OCI-M1 (cell line): Measurements from ENCODE around the gene PTBP3.
A peak's percentile ranks its signal among the peaks of the same experiment; 100 is the strongest.
"Not testable (repeated sequence)": the region's sequence is repeated elsewhere in the genome, so short reads cannot be mapped to it uniquely, and the experiment has no call there.

Source experiments
- DNase-seq: peaks from one replicate; lab custom pipeline; 2025; lab: John Stamatoyannopoulos, UW

PTBP3 gene

DNA sequence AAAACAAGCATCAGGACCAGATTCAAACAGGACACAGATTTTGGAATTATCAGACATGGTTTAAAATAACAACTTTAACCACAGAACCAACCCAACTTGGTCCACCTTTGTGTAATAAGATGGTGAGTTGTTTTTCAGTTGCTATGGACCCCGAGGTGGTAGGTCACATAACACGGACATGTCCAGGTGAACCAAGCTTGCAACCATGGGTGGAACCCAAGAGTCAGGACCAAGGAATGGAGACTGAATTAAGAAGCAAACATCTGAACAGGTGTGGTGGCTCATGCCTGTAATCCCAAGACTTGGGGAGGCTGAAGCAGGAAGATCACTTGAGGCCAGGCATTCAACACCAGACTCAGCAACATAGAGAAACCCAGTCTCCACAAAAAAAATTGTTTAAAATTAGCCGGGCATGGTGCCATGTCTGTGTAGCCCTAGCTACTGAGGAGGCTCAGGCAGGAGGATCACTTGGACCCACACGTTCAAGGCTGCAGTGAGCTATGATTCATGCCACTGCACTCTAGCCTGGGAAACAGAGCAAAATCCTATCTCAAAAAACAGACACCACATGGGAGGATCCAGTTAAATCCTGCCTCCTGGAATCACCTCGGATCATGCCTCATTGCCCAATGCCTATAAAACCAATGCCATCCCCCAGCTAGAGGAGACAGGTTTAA lies 10.6 kb downstream of the PTBP3 start:
- no peak for DNase-seq

DNA sequence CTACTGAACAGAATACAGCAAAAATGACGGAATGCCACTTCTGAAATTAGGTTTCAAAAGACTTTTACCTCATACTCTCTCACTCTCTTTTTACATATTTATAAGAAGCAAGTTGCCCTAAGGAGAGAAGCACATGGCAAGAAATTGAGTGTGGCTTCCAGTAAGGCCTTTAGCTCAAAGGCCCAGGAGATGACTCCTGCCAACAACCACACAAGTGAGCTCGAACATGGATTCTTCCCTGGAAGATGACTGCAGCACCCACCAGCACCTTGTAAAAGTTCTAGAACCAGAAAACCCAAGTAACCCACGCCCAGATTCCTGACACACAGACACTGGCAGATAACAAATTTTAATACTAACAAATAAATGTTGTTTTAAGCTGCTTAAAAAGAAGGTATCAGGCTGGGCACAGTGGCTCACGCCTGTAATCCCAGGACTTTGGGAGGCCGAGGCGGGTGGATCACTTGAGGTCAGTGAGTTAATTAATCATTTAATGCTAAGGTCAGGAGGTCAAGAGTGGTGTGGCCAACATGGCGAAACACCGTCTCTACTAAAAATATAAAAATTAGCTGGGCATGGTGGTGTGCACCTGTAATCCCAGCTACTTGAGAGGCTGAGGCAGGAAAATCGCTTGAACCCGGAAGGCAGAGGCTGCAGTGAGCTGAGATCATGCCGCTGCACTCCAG lies 17.0 kb downstream of the PTBP3 start:
- peak; percentile 69 for DNase-seq

- peak; percentile 69 for DNase-seq
Observed at GRCh38 chr9:112315331-112316257, 17.8 kb downstream of the PTBP3 start.

DNA sequence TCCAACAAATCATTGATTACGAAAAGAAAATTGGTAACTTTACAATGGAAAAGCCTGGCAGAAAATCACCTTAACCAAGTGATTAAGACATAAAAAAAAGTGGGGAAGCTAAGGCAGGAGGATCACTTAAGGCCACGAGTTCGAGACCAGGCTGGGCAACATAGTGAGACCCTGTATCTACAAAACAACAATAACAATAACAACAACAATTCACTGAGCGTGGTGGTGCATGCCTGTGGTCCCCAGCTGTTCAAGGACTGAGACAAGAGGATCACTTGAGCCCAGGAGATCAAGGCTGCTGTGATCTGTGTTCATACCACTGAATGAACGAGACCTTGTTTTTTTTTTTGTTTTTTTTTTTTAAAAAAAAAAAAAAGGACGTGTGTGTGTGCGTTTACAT lies 21.3 kb downstream of the PTBP3 start:
- DNase-seq = no peak

DNA sequence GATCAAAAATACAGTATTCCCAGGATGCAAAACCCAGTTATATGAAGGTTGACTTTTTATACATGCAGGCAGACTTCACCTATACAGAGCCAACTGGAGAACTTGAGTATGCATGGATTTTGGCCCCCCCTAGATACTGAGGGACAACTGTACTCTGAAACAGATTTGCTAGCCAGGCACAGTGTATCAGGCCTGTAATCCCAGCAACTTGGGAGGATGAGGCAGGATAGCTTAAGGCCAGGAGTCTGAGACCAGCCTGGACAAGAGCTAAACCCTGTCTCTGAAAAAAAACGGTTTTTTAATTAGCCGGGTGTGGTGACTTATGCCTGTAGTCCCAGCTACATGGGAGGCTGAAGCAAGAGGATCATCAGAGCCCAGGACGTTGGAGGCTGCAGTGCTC lies 21.9 kb downstream of the PTBP3 start:
- DNase-seq = no peak

DNA sequence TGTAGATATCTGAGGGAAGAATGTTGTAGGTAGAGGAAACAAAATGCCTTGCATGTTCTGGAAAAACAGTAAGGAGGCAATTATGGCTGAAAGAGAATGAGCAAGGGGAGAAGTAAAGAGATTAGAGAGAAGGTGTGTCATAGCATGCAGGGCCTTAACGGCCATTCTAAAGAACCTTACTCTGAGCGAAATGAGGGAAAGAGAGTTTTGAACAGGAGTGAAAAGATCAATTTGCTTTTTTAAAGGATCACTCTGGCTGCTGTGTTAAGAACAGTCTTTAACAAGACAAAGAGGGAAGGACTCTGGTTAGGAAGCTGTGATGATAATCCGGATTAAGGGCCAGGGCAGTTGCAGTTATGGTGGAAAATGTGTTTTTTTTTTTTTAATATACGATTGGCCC lies 22.6 kb downstream of the PTBP3 start:
- DNase-seq = no peak

GRCh38 chr9:112308588-112308987 lies 24.8 kb downstream of the PTBP3 start:
- DNase-seq = no peak

DNA sequence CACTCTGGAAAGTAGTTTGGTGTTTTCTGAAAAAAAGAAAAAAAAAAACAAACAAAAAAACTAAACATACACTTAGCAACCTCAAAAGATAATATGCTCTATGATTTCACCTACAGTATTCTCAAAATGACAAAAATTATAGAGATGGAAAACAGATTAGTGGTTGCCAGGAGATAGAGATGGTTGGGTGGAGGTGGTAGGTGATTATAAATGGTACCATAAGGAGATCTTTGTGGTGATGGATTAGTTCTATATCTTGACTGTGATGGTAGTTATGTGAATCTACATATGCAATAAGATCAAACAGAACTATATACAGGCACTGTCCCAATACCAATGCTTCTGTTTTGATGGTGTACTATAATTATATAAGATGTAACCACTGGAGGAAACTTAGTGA lies 32.0 kb downstream of the PTBP3 start:
- DNase-seq = no peak

- DNase-seq = no peak
Observed at GRCh38 chr9:112299514-112299913, 33.9 kb downstream of the PTBP3 start.

GRCh38 chr9:112296929-112297328 lies 36.5 kb downstream of the PTBP3 start:
- no peak for DNase-seq

DNA sequence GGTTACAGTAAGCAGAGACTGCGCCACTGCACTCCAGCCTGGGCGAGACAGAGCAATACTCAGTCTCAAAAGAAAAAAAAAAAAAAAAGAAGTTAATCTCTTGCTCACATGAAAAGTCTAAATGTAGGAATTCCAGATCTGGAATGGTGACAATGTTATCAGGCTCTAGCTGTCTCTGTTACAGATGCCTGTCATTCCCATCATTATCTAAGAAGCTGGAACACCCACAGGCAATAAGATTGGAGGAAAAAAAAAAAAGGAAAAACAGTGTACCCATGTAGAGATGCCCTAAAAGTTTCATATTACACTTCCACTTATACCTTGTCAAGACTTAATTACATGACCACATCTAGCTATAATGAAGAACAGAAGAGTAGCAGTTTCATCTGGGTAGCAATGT lies 38.2 kb downstream of the PTBP3 start:
- no peak for DNase-seq

DNA sequence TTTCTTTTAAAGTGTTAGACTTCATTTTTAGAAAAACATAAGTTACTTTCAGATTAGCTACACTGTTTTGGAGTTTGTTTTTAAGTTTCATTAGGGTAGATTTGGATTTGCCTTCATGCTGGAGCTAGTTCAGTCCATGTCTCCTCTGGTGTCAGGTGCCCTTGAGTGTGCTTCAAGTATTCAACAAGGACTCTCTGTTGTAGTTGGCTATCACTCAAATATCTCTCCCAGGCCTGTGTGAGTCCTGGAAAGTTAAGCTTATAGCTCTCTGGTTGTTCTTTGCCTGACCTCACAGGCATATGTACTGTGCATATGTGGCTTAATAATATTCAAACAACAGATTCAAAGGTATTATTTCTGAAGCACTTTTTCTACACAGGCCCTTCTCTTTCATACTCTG lies 45.4 kb downstream of the PTBP3 start:
- DNase-seq = no peak

DNA sequence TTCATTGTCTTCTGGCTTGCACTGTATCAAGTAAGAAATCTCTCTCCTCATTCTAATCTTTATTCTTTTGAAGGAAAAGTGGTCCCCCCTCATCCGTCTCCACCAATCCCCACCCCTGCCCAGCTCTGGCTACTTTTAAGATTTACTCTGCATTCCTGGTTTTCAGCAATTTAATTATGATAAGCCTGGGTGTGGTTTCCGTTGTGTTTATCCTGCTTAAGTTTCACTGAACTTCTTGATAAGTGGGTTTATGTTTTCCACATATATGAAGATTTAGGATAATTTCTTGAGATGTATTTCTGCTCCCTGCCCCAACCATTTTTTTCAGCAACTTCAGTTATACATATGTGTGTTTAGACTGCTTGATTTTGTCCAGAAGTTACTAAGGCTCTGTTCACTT lies 46.5 kb downstream of the PTBP3 start:
- no peak for DNase-seq

DNA sequence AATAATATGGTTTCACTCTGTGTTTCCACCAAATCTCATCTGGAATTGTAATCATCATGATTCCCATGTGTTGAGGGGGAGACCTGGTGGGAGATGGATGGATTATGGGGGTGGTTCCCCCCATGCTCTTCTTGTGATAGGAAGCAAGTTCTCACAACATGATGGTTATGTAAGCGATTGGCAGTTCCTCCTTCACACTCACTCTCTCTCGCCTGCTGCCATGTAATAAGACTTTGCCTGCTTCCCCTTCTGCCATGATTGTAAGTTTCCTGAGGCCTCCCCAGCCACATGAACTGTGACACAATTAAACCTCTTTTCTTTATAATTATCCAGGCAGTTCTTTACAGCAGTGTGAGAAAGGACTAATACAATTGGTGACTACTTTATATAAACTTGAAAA lies 48.4 kb downstream of the PTBP3 start:
- no peak for DNase-seq

GRCh38 chr9:112283582-112284253 lies 49.7 kb downstream of the PTBP3 start:
- DNase-seq = peak; percentile 28

DNA sequence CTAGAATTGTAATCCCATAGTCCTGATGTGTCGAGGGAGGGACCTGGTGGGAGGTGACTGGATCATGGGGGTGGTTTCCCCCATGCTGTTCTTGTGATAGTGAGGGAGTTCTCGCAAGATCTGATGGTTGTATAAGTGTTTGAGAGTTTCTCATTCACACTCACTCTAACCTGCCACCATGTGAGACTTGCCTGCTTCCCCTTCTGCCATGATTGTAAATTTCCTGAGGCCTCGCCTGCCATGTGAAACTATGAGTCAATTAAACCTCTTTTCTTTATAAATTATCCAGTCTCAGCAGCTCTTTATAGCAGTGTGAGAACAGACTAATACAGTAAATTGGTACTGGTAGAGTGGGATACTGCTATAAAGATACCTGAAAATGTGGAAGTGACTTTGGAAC lies 50.6 kb downstream of the PTBP3 start:
- DNase-seq = not testable (repeated sequence)

GRCh38 chr9:112280904-112281303 lies 52.5 kb downstream of the PTBP3 start:
- DNase-seq = no peak

DNA sequence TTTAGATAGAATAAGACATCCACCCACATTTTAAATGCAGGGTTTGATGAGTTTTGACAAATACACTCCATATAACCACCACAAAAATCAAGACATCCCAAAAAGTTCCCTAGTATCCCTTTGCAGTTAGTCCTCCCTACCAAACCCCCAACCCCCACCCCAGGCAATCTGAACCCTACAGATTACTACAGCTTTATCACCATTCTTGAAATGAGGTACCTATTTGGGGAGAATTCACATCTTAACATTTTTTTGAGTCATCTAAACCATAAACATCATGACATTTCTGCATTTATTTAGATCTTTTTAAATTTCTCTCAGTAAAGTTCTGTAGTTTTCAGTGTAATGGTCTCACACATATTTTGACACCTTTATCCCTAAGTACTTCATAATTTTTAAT lies 53.9 kb downstream of the PTBP3 start:
- DNase-seq = no peak

DNA sequence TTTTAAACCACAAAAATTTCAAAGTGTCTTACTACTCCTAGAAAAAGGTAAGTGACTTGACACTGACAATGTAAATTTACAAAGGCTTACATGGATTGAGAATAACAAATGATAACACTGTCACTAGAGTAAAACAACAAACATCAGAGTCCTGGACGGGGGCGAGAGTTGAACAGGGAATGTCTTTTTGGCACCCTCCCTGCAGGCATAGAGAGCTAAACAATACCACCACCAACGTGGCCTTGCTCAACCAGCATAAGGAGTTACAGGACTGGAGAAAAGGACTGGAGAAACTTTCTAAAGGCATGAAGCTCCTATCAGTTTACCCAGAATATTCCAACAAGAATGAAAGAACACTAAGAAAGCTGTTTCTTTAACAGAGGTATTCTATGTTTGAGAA lies 55.3 kb downstream of the PTBP3 start:
- DNase-seq = no peak

- DNase-seq = no peak
Observed at GRCh38 chr9:112274600-112274999, 58.8 kb downstream of the PTBP3 start.

DNA sequence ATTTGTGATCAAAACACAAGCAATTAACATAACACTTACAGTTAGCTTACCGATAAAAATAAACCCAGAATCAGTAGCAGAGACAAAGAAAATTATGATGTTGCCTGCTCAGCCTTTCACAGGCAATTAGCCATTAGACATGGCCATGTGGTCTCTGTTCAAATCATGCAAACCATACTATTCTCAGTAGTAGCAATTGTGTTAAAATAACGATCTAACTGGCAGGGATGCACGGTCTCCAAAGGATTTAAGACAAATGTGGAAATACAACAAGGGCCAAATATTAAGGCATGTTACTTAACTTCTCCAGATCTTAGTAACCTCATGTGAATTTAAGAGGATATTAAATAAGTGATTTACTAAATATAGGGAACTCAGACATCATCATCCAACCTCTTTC lies 59.5 kb downstream of the PTBP3 start:
- DNase-seq = no peak

GRCh38 chr9:112271466-112272098 lies 61.8 kb downstream of the PTBP3 start:
- no peak for DNase-seq
